T1000 (cell line): Measurements from ENCODE around the gene ASIC2.

Source experiments
- DNase-seq: peaks from one replicate; lab custom pipeline; 2025; ENCODE audit warnings: mixed read lengths; lab: John Stamatoyannopoulos, UW

ASIC2 gene

GRCh38 chr17:33152783-33153182 lies 140.3 kb downstream of the ASIC2 start:
- no peak for DNase-seq

GRCh38 chr17:33151565-33151964 lies 141.5 kb downstream of the ASIC2 start:
- no peak for DNase-seq

GRCh38 chr17:33145941-33146340 lies 147.2 kb downstream of the ASIC2 start:
- DNase-seq = no peak

GRCh38 chr17:33144837-33145236 lies 148.3 kb downstream of the ASIC2 start:
- no peak for DNase-seq

GRCh38 chr17:33142705-33143299 lies 150.3 kb downstream of the ASIC2 start:
- DNase-seq = no peak

- no peak for DNase-seq
Measured at GRCh38 chr17:33140413-33141099, 152.5 kb downstream of the ASIC2 start.

- no peak for DNase-seq
Measured at GRCh38 chr17:33138627-33139026, 154.5 kb downstream of the ASIC2 start.

GRCh38 chr17:33137426-33137825 lies 155.7 kb downstream of the ASIC2 start:
- no peak for DNase-seq

GRCh38 chr17:33135691-33136090 lies 157.4 kb downstream of the ASIC2 start:
- no peak for DNase-seq

- DNase-seq = no peak
Measured at GRCh38 chr17:33131620-33132019, 161.5 kb downstream of the ASIC2 start.

- DNase-seq = no peak
Measured at GRCh38 chr17:33127706-33128105, 165.4 kb downstream of the ASIC2 start.

- no peak for DNase-seq
Measured at GRCh38 chr17:33126086-33126485, 167.0 kb downstream of the ASIC2 start.

GRCh38 chr17:33125552-33125950 lies 167.5 kb downstream of the ASIC2 start:
- no peak for DNase-seq

- no peak for DNase-seq
Measured at GRCh38 chr17:33124871-33125551, 168.1 kb downstream of the ASIC2 start.

- no peak for DNase-seq
Measured at GRCh38 chr17:33124185-33124584, 168.9 kb downstream of the ASIC2 start.

- no peak for DNase-seq
Measured at GRCh38 chr17:33121756-33122155, 171.3 kb downstream of the ASIC2 start.

GRCh38 chr17:33121272-33121671 lies 171.8 kb downstream of the ASIC2 start:
- DNase-seq = no peak

- DNase-seq = no peak
Measured at GRCh38 chr17:33120103-33120502, 173.0 kb downstream of the ASIC2 start.

- DNase-seq = no peak
Measured at GRCh38 chr17:33118391-33119075, 174.6 kb downstream of the ASIC2 start.

GRCh38 chr17:33116021-33116551 lies 177.0 kb downstream of the ASIC2 start:
- no peak for DNase-seq

GRCh38 chr17:33115366-33115765 lies 177.7 kb downstream of the ASIC2 start:
- DNase-seq = no peak

GRCh38 chr17:33113991-33114370 lies 179.1 kb downstream of the ASIC2 start:
- DNase-seq = no peak
